HG02798 (cell line): ENCODE data around the gene INPP5F.

Experiments used
- ATAC-seq: cut with Tn5 transposase; IDR thresholded peaks from one replicate; pipeline ENCODE4 v1.9.1; 2021; ENCODE audit warnings: mild to moderate bottlenecking; ENCODE audit not compliant: unreplicated experiment, poor library complexity

The INPP5F gene

DNA sequence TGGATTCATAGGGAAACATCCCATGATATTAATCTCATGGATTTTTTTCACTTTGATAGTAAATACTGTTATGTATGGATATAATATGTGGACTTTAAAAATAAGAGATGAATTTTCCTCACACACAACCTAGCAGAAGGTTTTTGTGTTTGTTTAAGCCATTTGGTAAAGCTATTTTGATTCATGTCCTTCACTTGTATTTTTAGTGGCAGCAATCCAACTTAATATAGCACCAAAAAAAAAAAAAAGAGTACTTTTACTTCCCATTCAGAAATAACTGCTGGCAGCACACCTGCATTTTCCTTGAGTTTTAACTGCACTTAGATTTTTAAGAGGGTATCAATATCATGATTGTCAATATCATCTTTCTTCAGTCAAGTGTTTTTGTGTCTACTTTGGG is 86.8 kb downstream of the INPP5F start:
- ATAC-seq = no peak

DNA sequence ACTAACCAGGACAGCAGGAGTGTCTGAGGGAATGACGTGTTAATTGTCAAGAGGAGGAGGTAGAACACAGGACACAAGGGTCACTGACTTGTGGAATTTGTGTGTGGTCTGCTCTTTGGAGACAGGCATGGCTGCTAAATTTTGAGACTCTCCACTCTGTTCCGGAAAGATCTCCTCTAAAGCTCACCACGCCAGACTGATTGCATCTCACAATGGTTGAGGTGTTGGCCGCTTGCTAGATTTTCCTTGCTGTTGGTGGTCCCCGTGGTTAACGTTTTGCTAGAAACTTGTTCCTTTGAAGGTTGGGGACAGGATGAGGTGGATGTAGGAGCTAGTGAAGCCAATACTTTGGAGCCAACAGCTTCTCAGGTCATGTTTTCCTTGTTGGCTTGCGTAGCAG is 89.8 kb downstream of the INPP5F start:
- ATAC-seq = no peak

DNA sequence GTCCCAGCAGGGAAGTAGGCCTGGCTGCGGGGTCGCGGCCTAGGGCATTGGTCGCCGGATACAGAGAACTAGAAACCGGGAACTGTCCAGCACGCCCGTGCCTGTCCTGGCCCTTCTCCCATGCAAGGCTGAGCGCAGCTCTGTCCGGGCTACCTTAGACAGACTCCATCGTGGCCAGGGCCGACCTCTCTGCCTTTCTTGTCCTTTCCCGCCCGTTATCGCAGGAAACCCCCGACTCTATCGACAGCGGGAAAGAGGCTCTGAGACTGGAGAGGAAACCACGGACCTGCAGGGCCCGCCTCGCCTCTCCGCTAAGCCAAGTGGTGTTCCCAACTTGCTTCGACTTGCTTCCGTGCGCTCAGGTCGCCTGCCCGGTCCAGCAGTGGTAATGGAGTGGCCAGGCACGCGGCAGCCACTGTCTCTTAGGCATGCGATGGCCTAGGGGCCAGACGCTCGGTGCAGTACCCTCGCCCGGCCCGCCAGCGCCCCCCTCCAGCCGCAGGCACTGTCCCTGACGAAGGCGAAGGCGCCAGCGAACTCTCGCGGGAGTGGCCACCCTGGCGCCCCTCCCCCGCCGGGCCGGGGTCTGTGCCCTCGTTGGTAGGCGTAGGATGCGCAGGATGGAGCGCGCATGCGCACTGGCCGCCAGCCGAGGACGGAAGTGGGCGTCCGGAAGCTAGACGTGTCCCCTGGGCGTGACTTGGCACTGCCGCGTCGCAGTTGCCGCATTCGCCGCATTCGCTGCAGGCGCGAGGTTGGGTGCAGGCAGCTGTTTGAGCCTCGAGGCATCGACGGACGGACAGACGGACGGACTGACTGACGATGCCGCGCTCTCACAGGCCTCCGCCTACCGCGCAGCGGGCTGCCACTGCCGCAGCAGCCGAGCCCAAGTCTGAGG is 92.4 kb downstream of the INPP5F start:
- no peak for ATAC-seq

DNA sequence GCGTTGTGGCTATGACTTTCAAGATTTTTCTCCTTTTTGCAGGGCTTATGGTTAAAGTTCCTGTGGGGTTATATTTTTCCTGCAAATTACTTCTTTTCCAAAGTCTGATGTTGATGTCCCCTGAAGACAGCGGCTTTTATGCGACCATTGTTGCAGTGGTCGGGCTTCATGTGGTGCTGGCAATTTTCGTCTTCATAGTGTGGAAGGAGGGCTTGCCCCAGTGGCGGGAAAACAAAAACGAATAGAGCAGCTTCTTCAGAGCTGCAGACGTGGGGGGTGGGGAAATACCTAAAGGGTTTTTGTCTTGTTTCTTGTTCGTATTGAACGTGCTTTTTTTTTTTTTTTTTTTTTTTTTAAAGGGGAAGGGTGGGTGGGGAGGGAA is 93.0 kb downstream of the INPP5F start:
- no peak for ATAC-seq

DNA sequence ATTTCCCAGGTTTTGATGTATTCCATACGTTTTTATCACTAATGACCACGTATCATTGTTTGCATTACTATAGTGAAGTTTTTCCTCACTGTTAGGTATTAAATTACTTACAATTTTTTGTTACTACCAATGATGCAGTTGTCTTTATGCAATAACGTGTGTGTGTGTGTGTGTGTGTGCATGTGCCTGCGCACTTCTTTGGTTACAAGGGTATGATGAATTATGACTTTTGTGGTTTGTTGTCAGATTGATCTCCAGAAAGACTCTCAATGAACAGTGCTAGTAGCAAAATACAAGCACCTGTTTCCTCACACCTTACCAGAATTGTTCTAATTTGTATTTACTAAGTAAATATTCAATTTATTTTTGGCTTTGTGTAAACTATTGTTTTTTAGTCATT is 95.3 kb downstream of the INPP5F start:
- no peak for ATAC-seq

DNA sequence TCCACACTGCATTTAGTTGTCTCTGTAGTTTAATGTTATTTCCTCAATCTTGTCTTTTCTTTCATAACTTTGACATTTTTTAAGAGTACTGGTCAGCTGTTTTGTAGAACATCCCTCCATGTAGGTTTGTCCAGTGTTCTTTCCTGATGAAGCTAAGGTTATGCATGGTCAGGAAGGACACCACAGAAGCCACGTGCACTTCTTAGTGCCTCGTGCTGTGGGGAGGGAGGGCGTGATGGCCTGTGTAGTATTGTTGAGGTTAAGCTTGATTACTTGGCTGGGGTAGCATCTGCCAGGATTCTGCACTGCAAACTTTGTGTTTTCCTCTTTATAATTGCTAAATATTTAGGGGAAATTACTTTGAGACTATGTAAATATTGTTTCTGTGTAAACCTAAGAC is 98.4 kb downstream of the INPP5F start:
- ATAC-seq = no peak

DNA sequence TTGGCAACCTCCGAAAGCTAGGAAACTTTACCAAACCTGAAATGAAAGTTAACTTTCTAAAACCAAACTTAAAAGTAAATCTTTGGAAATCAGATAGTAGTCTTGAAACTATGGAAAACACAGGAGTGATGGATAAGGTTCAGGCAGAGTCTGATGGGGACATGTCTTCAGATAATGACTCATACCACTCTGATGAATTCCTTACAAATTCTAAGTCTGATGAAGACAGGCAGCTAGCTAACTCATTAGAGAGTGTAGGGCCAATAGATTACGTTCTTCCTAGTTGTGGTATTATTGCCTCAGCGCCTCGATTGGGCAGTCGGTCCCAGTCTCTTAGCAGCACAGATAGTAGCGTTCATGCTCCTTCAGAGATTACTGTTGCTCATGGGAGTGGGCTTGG is 100.9 kb downstream of the INPP5F start:
- ATAC-seq = no peak

DNA sequence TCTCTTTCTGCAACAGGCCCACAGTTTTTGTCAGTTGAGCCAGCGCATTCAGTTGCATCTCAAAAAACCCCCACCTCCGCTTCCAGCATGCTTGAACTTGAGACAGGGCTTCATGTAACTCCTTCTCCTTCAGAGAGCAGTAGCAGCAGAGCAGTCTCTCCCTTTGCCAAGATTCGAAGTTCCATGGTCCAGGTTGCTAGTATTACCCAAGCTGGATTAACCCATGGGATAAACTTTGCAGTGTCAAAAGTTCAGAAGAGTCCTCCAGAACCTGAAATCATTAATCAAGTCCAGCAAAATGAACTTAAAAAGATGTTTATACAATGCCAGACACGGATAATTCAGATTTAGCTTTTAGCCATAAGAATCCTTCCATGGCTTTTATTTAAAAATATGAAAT is 101.6 kb downstream of the INPP5F start:
- no peak for ATAC-seq

DNA sequence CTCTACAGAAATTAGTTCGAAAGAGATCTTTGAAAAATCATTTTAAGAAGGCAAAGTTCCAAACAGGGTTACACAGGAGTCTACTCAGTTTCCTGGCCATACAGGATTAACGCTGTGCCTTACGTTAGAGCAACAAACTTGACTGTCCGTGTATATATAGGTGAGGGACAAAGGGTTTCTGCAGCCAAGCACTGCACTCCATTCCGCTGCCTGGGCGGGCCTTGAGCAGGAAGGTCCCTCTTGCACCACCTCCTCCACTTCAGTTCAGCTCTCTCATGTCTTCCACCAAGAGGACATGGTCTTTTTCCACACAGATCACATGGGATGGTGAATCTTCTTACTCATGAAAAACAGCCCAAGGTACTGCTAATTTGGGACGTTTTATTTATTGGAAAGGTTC is 103.6 kb downstream of the INPP5F start:
- no peak for ATAC-seq

DNA sequence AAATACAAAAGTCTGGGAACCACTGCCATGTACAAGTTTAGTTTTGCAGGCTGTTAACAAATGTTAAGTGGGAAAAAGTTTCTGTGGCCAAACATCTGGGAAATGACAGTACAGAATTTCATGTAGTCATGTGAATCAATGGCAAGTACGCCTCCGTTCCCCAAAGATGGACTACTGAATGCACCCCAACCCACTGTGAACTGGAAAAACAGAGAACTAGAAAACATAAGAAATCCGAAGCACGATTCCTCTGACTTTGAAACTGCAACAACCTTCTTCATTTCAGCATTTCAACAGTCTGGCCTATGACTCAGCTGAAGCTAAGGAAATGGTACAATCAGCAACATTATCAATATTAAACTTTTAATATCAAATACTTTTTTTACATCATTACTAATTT is 105.0 kb downstream of the INPP5F start:
- ATAC-seq = no peak

DNA sequence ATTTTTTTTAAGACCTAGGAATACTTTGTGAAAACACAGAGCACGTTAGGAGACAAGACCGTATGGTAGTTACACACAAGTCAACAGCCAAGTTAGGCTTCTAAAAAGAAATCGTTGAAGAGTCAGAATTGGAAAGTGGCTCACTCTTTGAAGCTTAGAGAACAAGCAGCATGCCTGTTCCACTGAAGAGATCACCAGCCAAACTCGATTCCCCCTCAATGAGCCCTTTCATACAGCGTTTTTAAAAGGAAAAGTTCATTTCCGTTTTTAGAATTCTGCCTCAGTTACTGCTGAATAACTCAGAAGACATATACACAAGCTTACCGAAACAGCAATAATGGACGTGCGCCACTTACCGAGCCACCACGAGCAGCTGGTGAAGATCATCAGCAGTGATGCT is 105.8 kb downstream of the INPP5F start:
- ATAC-seq = no peak

DNA sequence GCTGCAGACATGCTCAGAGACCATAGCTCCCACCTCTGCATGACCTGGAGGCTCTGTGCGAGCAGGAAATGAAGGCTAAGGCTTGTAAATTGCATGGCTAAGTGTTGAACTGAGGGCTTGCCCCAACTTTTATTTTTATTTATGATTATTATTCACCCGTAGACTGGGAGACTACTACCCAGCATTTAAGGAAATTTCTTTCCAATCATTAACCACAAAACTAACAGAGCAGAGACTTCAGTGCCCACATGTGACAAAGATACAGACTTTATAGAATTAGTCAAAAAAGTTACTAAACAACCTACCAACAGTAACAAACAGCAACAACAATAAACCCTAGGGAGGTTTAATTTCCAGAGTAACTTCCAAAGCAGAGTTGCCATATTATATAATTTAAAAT is 107.1 kb downstream of the INPP5F start:
- no peak for ATAC-seq

DNA sequence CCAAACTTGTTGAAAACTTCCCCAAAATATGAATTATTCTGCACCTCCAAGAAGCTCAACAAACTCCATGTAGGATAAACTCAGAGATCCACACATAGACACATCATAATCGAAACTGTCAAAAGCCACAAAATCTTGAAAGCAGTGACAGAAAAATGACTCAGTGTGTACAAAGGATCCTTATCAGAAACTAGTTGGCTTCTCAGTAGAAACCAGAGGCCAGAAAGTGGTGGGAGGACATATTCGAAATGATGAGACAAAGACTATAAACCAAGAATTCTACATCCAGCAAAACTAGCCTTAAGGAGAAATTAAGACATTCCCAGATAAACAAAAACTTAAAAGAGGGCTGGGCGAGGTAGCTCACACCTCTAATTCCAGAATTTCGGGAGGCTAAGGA is 108.3 kb downstream of the INPP5F start:
- no peak for ATAC-seq

DNA sequence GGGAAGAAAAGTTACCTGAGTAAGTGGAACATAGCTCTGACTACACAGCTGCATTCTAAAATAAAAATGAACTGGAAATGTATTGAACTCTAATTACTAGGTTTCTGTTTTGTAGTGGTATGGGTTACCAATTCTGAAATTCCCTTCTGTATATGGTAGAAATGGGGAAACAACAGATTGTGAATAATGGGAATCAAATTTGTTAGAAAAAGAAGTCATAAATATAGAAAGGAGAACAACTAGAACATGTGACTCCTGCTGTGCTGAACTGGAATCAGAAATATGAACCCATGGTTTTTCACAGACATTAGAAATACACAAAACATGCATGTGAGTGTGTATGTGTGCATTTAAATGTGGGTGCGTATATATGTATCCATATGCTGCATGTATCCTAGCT is 119.8 kb downstream of the INPP5F start:
- no peak for ATAC-seq

DNA sequence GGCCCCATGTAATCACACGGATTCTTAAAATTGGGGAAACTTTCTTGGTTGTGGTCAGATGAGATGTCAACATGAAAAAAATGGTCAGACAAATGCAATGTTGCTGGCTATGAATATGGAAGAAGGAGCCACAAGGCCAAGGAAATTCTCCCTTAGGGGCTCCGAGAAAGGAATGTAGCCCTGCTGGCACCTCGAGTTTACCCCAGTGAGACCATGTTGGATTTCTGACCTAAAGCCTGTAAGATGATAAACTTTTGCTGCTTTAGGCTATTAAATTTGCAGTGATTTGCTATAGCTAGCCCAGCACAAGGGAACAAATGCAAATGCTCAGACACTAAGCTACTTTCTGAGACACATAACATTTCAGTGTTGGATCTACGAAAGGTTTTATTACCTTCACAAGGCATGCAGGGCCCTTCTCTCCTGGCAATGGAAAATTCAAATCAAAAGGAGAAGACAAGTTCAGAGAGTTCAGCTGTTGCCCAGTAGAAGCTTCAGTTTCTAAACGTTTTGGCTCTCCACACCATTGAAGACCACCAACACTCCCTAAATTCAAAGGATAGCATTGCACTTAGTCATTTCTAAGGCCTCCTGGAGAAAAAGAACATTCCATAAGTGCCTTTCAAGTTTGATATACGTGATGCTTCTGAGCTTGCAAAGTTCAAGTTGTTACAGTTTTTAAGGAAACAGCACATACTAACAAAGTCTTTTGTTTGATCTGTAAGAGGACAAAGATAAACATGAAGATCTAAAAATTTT is 123.4 kb downstream of the INPP5F start:
- no peak for ATAC-seq

DNA sequence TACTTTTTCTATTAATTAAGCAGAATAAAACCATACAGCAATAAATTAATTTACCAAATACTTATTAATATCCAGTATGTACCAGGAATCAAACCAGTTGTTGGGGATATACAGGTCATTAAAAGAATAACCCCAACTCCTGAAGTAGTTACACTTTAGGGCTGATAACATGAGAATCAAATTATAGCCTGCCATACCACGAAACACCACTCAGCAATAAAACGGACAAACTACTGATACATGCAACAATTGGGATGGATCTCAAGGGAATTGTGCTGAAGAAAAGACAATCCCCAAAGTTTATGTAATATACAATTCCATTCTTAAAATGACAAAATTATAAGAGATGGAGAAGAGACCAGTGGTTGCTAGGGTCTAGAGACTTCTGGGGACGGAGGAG is 124.1 kb downstream of the INPP5F start:
- no peak for ATAC-seq

DNA sequence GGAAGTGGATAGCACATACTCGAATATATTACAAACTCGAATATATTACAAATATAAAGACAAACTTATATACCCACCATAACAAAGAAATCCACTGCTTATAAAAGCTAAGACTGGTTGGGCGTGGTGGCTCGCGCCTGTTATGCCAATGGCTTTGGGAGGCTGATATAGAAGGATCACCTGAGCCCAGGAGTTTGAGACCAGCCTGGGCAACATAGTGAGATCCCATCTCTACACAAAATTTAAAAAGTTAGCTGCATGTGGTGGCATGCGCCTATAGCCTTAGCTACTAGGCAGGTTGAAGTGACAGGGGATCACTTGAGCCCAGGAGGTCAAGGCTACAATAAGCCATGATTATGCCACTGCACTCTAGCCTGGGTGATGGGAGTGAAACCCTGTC is 126.4 kb downstream of the INPP5F start:
- ATAC-seq = no peak

DNA sequence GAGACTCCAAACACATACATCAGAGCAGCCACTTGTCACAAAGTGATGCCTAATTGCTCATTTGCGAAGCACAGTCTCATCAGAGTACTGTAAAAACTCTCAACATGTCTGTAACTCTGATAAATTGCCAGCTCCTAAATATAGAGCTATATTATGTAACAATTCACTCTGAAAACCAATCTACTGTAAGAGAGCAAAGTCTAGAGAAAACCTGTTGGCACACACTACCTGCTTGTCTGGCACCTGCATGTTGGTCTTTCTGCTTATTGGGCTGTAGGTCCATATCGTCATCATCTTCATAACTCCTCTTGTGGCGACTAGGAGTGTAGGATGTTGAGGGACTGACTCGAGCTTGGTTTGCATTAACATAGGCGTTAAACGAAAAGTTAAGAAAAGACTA is 127.0 kb downstream of the INPP5F start:
- no peak for ATAC-seq

DNA sequence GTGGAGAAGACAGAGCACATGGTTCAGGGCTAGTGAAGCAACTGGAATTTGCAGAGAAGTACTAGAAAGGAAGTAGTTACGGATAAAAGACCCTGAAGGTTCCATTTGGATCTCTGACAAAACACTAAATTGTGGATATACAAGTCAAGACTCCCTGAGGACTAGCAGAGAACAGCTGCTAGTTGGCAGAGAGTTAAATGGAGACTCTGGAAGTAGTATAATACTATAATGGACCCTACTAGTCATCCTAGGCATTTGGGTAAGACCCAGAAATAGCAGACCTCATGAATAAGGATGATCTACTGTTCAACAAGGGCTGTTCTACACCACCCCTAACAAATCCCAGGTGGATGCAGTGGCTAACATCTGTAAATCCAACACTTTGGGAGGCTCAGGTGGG is 127.7 kb downstream of the INPP5F start:
- ATAC-seq = no peak

DNA sequence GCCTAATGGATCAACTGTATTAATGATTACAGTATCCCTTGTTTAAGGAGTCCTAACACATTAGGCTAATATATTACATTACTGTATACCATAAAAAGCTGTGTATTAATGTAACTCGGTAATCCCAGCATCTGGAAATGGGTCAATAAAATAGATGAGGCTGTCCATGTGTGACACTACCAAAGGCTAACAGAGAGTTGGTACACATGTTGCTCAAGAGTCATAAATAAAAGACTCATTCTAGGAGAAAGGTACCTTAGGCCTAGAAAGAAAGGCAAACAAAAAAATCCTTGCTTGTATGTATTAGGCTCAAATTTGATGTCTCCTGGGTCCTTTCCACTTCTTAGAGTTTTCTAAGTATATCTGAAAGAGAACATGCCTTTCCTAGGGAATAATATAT is 132.2 kb downstream of the INPP5F start:
- no peak for ATAC-seq

DNA sequence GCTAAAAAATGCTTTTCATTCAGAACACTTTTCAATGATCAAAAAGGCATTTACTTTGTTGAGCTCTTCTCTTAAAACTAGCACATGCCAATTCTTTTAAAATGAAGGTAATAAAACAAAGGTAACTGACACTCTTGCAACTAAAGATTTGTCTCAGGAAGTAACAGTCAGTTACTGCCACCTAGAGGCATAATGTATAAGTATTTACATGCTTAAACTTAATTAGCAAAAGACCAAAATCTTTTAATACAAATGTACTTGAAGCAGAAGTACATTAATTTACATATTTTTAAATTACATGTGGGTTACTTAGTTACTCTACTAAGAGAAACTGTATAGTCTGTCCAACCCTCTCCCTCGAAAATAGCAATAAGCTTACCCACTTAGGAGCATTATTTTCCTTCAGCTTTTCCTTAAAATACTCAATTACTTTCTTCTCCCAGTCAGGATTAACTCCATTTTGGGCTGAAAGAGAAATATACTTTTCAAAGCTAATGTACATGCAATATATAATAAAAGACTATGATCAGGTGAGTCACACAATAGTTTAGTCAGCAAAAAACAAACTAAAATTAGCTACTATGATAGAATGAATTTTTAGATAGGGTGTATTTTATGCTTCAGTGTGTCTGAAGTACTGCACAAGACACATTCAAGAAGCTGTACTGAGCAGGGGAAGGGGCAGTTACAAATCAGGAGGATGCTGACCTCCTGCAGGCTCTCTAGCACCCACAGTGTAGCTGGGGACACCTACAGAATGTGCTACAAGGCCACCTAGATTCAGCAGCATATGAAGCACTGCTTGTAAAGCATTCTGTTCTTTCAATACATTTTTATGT is 133.8 kb downstream of the INPP5F start:
- no peak for ATAC-seq
